ENCODE measurements around the gene USP46.

The USP46 gene

GRCh38 chr4:52572936-52573485 lies 86.1 kb downstream of the USP46 start:
- DNase-seq (ENCODE audit: low read depth, low spot score) = peak; percentile 62
- TF ChIP-seq, protein P1, sequence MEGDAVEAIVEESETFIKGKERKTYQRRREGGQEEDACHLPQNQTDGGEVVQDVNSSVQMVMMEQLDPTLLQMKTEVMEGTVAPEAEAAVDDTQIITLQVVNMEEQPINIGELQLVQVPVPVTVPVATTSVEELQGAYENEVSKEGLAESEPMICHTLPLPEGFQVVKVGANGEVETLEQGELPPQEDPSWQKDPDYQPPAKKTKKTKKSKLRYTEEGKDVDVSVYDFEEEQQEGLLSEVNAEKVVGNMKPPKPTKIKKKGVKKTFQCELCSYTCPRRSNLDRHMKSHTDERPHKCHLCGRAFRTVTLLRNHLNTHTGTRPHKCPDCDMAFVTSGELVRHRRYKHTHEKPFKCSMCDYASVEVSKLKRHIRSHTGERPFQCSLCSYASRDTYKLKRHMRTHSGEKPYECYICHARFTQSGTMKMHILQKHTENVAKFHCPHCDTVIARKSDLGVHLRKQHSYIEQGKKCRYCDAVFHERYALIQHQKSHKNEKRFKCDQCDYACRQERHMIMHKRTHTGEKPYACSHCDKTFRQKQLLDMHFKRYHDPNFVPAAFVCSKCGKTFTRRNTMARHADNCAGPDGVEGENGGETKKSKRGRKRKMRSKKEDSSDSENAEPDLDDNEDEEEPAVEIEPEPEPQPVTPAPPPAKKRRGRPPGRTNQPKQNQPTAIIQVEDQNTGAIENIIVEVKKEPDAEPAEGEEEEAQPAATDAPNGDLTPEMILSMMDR (IDR thresholded peaks at IDR 0.05; ENCODE audit: low read depth, low read length) = no peak
- in situ Hi-C loops (cut with HindIII; ENCODE audit: low sequenced_read_pairs) = no loop called here
- H3K4me3 ChIP-seq (ENCODE audit: low read depth, low read length) = no peak overlapping the region

- no peak overlapping the region for H3K4me3 ChIP-seq (ENCODE audit: low read depth, low read length)
- TF ChIP-seq, protein P1 (IDR thresholded peaks at IDR 0.05; ENCODE audit: low read depth, low read length) = no peak
- in situ Hi-C loops (cut with HindIII; ENCODE audit: low sequenced_read_pairs) = no loop called here
- no peak for DNase-seq (ENCODE audit: low read depth, low spot score)
Observed at GRCh38 chr4:52568351-52568750, 90.8 kb downstream of the USP46 start.

DNA sequence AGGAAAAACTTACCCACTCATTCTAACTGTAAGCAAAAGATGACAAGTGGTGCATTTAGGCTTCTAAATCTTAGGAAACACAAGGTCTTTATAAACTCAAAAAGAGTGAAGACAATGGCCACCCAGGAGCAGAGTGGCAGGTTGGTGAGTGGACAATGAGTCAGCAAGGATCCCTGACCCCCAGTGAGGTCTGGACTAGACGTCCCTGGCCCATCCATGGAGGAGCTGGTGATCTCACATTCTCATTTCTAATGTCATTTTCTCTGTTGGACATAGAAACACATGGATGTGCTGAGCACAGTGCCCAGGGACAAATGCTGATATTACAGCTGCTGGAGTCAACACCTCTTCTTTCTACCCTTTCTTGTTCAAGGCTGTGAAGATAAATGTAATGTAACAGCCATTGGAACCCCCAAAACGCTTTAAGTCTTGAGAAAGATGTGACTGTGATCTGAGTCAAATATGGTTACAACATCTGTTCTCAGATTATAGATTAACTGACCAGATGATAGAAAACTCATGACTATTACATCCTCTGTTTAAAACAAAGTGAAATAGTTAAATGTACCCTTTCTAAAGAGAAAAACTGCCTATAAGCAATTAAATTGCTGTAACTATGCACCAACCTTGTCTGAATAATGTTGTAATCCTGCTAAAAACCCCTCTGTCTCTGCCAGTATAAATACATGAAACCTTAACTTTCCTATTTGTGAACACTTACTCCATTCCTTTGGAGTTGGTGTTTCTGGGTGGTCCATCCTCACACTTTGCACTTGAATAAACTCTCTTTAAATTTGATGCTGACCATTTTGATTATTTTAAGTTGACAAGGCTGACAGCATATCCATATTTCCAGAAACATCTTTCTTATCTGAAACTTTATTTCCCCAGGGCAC lies 92.7 kb downstream of the USP46 start:
- in situ Hi-C loops (cut with HindIII; ENCODE audit: low sequenced_read_pairs) = no loop called here
- TF ChIP-seq, protein P1 (IDR thresholded peaks at IDR 0.05; ENCODE audit: low read depth, low read length) = no peak
- H3K4me3 ChIP-seq (ENCODE audit: low read depth, low read length) = no peak overlapping the region
- DNase-seq (ENCODE audit: low read depth, low spot score) = no peak

DNA sequence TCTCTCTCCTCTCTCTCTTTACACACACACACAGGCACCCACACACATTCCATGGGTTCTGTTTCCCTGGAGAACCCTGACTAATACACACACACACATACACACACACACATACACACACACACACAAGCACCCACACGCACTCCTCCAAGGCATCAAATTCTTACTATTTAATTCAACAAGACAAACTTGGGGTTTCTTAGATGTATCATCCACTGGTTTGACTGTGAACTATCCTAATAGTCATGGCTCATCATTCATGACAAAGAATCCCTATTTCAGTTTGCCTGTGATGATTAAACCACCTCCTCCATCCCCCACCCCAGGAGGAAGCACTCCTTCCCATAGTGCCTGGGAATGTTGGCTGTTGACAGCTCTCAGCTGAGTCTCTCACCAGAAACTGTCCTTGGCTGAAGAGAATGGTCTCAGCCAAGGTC lies 98.2 kb downstream of the USP46 start:
- no peak overlapping the region for H3K4me3 ChIP-seq (ENCODE audit: low read depth, low read length)
- TF ChIP-seq, protein P1 (IDR thresholded peaks at IDR 0.05; ENCODE audit: low read depth, low read length) = no peak
- no peak for DNase-seq (ENCODE audit: low read depth, low spot score)
- in situ Hi-C loops (cut with HindIII; ENCODE audit: low sequenced_read_pairs) = no loop called here

DNA sequence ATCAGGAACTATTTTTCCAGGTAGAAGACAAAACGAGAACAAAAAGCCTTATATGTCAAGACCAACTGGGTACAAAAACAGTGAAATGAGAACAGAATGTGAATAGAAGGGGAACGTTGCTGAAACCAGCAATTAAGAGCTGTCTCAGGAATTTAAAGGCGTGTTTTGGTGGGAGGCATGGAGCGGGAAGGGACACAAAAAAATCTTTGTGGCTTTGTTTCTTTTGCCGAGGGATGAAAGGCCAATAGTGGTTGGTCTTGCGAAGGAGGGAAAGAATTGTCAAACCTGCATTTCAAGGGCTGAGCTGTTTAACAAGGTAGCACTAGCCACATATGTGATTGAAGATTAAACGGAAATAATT lies 103.8 kb downstream of the USP46 start:
- in situ Hi-C loops (cut with HindIII; ENCODE audit: low sequenced_read_pairs) = no loop called here
- TF ChIP-seq, protein P1 (IDR thresholded peaks at IDR 0.05; ENCODE audit: low read depth, low read length) = no peak
- H3K4me3 ChIP-seq (ENCODE audit: low read depth, low read length) = no peak overlapping the region
- DNase-seq (ENCODE audit: low read depth, low spot score) = no peak

GRCh38 chr4:52554612-52555355 lies 104.3 kb downstream of the USP46 start:
- in situ Hi-C loops (cut with HindIII; ENCODE audit: low sequenced_read_pairs) = no loop called here
- TF ChIP-seq, protein P1 (IDR thresholded peaks at IDR 0.05; ENCODE audit: low read depth, low read length) = no peak
- DNase-seq (ENCODE audit: low read depth, low spot score) = no peak
- H3K4me3 ChIP-seq (ENCODE audit: low read depth, low read length) = no peak overlapping the region
